K562 (cell line): ENCODE measurements around the gene SNRNP40. TPM values are rescaled to one million over a fixed set of nuclear protein-coding genes. Genes with fewer than 3 reads are reported as not detected.

Experiments used
- ASH1L ChIP-seq: fragments of 450-650 bp; IDR thresholded peaks from 2 replicates; pipeline ENCODE4 v1.6.1; 2018; ENCODE audit warnings: borderline replicate concordance, mild to moderate bottlenecking, low read depth; ENCODE audit not compliant: partially characterized antibody
- ATF1 ChIP-seq, 2 experiments: fragments of 450-650 bp in 1 of 2; IDR thresholded peaks; 2 replicates each; pipeline ENCODE4 v1.6.1; 2016; ENCODE audit warnings: missing compliant biosample characterization in 1 of 2, missing genetic modification characterization in 1 of 2
- BMI1 ChIP-seq: fragments of 150-350 bp; IDR thresholded peaks from 2 replicates; pipeline ENCODE4 v1.6.1; 2014; ENCODE audit warnings: low read length
- EP300 ChIP-seq: IDR thresholded peaks from 2 replicates; pipeline ENCODE4 v1.6.1; 2012; ENCODE audit warnings: low read length, improper control_type of control experiment
- FOXJ3 ChIP-seq: sonication (generic); formaldehyde crosslinking; IDR thresholded peaks from 2 replicates; pipeline ENCODE4 v1.4.0; 2020; ENCODE audit warnings: mild to moderate bottlenecking, missing genetic modification reagents
- GTF2A2 ChIP-seq: IDR thresholded peaks from 2 replicates; pipeline ENCODE4 v1.6.1; 2016; ENCODE audit warnings: mild to moderate bottlenecking, missing genetic modification characterization, missing compliant biosample characterization
- HNRNPH1 ChIP-seq: fragments of 200-400 bp; formaldehyde crosslinking; optimal IDR thresholded peaks from 2 replicates; pipeline ENCODE3; 2017; ENCODE audit warnings: low read depth, mild to moderate bottlenecking, low read length, moderate library complexity
- HSF4 ChIP-seq: fragments of 250-450 bp; sonication (Bioruptor Pico); IDR thresholded peaks from 2 replicates; pipeline ENCODE4 v2.1.2; 2022; ENCODE audit warnings: mild to moderate bottlenecking, moderate library complexity, borderline replicate concordance
- IFI16 ChIP-seq: fragments of 250-450 bp; sonication (Bioruptor Pico); IDR thresholded peaks from 2 replicates; pipeline ENCODE4 v2.1.2; 2022; ENCODE audit warnings: mild to moderate bottlenecking, inconsistent platforms
- KDM2B ChIP-seq: fragments of 250-450 bp; sonication (Bioruptor Pico); IDR thresholded peaks from 2 replicates; pipeline ENCODE4 v1.8.0; 2021; ENCODE audit warnings: mild to moderate bottlenecking, moderate library complexity
- NBN ChIP-seq: fragments of 450-650 bp; IDR thresholded peaks from 2 replicates; pipeline ENCODE4 v1.6.1; 2016; ENCODE audit warnings: low read depth, mild to moderate bottlenecking
- RCOR1 ChIP-seq, 2 experiments: IDR thresholded peaks; 2 replicates each; pipeline ENCODE4 v1.6.1; 2012; ENCODE audit warnings: low read depth in 2 of 2, low read length in 2 of 2, borderline replicate concordance in 1 of 2, improper control_type of control experiment in 1 of 2
- SIN3B ChIP-seq: fragments of 450-650 bp; IDR thresholded peaks from 2 replicates; pipeline ENCODE4 v1.6.1; 2017; ENCODE audit warnings: low read depth, mild to moderate bottlenecking, moderate library complexity
- SNRNP70 ChIP-seq: fragments of 200-400 bp; formaldehyde crosslinking; optimal IDR thresholded peaks from 2 replicates; pipeline ENCODE3; 2017; ENCODE audit warnings: low read depth, low read length
- SRSF9 ChIP-seq: fragments of 200-400 bp; formaldehyde crosslinking; IDR thresholded peaks from 2 replicates; pipeline ENCODE4 v1.6.1; 2017; ENCODE audit warnings: low read depth, low read length, borderline replicate concordance
- TCF7 ChIP-seq: sonication (generic); IDR thresholded peaks from 2 replicates; pipeline ENCODE4 v1.6.1; 2016; ENCODE audit warnings: antibody characterized with exemption, borderline replicate concordance
- YY1 ChIP-seq, 3 experiments: IDR thresholded peaks; 2 replicates each; pipeline ENCODE4 v1.6.1; 2011; ENCODE audit warnings: low read length in 2 of 3, mild to moderate bottlenecking in 2 of 3, moderate library complexity in 2 of 3, borderline replicate concordance in 1 of 3, control low read depth in 1 of 3, low read depth in 1 of 3; ENCODE audit not compliant: insufficient read depth in 3 of 3, insufficient replicate concordance in 2 of 3, control insufficient read depth in 1 of 3, insufficient read length in 1 of 3; ENCODE audit errors: extremely low read depth in 1 of 3
- ZNF561 ChIP-seq: fragments of 450-650 bp; formaldehyde crosslinking; conservative IDR thresholded peaks from 2 replicates; pipeline ENCODE4 v1.4.0; 2020; ENCODE audit warnings: mild to moderate bottlenecking, moderate library complexity
- polyA plus RNA-seq, 8 experiments: library from polyadenylated mRNA; depleted of rRNA in 4 of 8; stranded (reverse) in 5 of 8; unstranded in 3 of 8; fragments of >200 nt; fragmentation: Nextera tagmentation in 2 of 8; fragmentation: Illumina TruSeq in 1 of 8; extraction: Ambion mirVana in 2 of 8; extraction: Trizol in 1 of 8; gene quantifications; 2 replicates each; pipeline versions ENCODE4 v1.2.1 to v1.2.3, GENCODE V29; 2011 to 2014; ENCODE audit warnings: inconsistent platforms in 1 of 8, missing spikeins in 1 of 8
- total RNA-seq, 7 experiments: library from RNA; depleted of rRNA in 6 of 7; stranded (reverse); fragments of >200 nt in 6 of 7; fragmentation: Illumina TruSeq in 2 of 7; extraction: Trizol in 2 of 7; gene quantifications; 2 replicates each; pipeline versions ENCODE4 v1.2.1 to v1.2.3, GENCODE V29; 2011 to 2021; ENCODE audit warnings: low replicate concordance in 1 of 7
- TF ChIP-seq, protein P1 (sequence below), 2 experiments: fragments of 250-450 bp in 1 of 2; fragments of 450-650 bp in 1 of 2; sonication (Bioruptor Pico) in 1 of 2; IDR thresholded peaks; 2 replicates each; pipeline versions ENCODE4 v1.6.1 to v1.8.0; 2016 to 2021; ENCODE audit warnings: mild to moderate bottlenecking in 2 of 2, moderate library complexity in 2 of 2, missing compliant biosample characterization in 1 of 2, missing genetic modification characterization in 1 of 2
- TF ChIP-seq, protein P2 (sequence below): fragments of 250-450 bp; sonication (Bioruptor Pico); IDR thresholded peaks from 2 replicates; pipeline ENCODE4 v1.5.0; 2021
- TF ChIP-seq, protein P3 (sequence below): fragments of 450-650 bp; formaldehyde crosslinking; IDR thresholded peaks from 2 replicates; pipeline ENCODE4 v1.4.0; 2022; ENCODE audit warnings: missing genetic modification characterization
- TF ChIP-seq, protein P4 (sequence below): fragments of 250-450 bp; sonication (Bioruptor Pico); IDR thresholded peaks from 2 replicates; pipeline ENCODE4 v1.8.0; 2021; ENCODE audit warnings: borderline replicate concordance, mild to moderate bottlenecking, moderate library complexity; ENCODE audit not compliant: poor library complexity, severe bottlenecking
- TF ChIP-seq, protein P5 (sequence below): fragments of 450-650 bp; IDR thresholded peaks from 2 replicates; pipeline ENCODE4 v1.6.1; 2016

The SNRNP40 gene
- total and polyA plus RNA-seq, 9 of the 15 experiments (the other 6 are each of a cell fraction or from before 2014, with no cell fraction given) = 48.7 to 278 (median 163) TPM

DNA sequence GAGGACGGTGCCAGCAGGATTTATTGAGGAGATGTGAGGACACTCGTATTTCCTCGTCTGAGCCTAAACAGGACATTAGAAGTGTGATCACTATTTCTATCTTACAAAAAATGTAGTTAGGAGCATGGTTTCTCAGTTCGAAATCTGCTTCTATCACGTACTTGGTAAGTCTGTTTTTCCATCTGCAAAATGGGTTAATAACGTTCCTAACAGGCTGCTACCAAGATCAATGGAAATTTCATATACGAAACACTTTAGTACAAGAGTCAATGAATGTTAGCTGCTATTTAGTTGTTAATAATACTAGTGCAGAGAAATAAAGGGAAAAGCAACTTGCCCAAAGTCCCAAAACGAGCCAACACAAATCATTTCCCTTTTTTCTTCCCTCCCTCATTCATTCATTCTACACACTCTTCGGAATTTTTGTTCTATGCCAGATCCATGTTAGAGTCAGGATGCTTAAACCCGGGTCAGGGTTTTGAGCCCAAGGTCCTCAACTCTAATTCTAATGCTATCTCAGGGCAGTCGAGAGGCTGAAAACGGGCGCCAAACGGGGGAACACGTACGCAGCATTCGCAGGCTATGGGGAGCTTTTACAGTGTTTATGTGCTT, 608 bp downstream of the SNRNP40 start (continued):
- TF ChIP-seq, protein P1, sequence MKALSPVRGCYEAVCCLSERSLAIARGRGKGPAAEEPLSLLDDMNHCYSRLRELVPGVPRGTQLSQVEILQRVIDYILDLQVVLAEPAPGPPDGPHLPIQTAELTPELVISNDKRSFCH (CRISPR knock-in tag; IDR thresholded peaks at IDR 0.05) = no peak
- TF ChIP-seq, protein P1 (tag; IDR thresholded peaks at IDR 0.05) = no peak
- no peak for TF ChIP-seq RCOR1 (IDR thresholded peaks at IDR 0.05; ENCODE audit: borderline replicate concordance in 1 of 2, low read depth in 2 of 2, low read length in 2 of 2)
- no peak for TF ChIP-seq ATF1 (CRISPR knock-in tag; IDR thresholded peaks at IDR 0.05)
- TF ChIP-seq ATF1 (tag; IDR thresholded peaks at IDR 0.05) = no peak
- no peak for TF ChIP-seq FOXJ3
- no peak for TF ChIP-seq SNRNP70
- no peak for TF ChIP-seq NBN
- TF ChIP-seq HNRNPH1 = no peak
- TF ChIP-seq TCF7 = no peak
- TF ChIP-seq SRSF9 = no peak
- TF ChIP-seq, protein P2, sequence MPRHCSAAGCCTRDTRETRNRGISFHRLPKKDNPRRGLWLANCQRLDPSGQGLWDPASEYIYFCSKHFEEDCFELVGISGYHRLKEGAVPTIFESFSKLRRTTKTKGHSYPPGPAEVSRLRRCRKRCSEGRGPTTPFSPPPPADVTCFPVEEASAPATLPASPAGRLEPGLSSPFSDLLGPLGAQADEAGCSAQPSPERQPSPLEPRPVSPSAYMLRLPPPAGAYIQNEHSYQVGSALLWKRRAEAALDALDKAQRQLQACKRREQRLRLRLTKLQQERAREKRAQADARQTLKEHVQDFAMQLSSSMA (CRISPR knock-in tag) = no peak; the same call in 1 of the 2 replicates
- TF ChIP-seq HSF4 (CRISPR knock-in tag) = no peak
- no peak for TF ChIP-seq GTF2A2
- TF ChIP-seq SIN3B = no peak
- no peak for TF ChIP-seq BMI1
- TF ChIP-seq KDM2B (CRISPR knock-in tag) = no peak
- TF ChIP-seq, protein P3, sequence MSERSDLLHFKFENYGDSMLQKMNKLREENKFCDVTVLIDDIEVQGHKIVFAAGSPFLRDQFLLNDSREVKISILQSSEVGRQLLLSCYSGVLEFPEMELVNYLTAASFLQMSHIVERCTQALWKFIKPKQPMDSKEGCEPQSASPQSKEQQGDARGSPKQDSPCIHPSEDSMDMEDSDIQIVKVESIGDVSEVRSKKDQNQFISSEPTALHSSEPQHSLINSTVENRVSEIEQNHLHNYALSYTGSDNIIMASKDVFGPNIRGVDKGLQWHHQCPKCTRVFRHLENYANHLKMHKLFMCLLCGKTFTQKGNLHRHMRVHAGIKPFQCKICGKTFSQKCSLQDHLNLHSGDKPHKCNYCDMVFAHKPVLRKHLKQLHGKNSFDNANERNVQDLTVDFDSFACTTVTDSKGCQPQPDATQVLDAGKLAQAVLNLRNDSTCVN (CRISPR knock-in tag) = no peak
- TF ChIP-seq YY1 (IDR thresholded peaks at IDR 0.05; ENCODE audit: borderline replicate concordance in 1 of 3, control insufficient read depth in 1 of 3, extremely low read depth in 1 of 3, insufficient read depth in 3 of 3, insufficient read length in 1 of 3, insufficient replicate concordance in 2 of 3, low read depth in 1 of 3, low read length in 2 of 3) = no peak
- TF ChIP-seq, protein P4, sequence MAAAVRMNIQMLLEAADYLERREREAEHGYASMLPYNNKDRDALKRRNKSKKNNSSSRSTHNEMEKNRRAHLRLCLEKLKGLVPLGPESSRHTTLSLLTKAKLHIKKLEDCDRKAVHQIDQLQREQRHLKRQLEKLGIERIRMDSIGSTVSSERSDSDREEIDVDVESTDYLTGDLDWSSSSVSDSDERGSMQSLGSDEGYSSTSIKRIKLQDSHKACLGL (CRISPR knock-in tag) = no peak
- TF ChIP-seq ASH1L = peak; percentile 24
- TF ChIP-seq IFI16 = no peak
- TF ChIP-seq, protein P5, sequence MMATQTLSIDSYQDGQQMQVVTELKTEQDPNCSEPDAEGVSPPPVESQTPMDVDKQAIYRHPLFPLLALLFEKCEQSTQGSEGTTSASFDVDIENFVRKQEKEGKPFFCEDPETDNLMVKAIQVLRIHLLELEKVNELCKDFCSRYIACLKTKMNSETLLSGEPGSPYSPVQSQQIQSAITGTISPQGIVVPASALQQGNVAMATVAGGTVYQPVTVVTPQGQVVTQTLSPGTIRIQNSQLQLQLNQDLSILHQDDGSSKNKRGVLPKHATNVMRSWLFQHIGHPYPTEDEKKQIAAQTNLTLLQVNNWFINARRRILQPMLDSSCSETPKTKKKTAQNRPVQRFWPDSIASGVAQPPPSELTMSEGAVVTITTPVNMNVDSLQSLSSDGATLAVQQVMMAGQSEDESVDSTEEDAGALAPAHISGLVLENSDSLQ = no peak
- TF ChIP-seq EP300 = no peak
- no peak for TF ChIP-seq ZNF561 (CRISPR knock-in tag)
